MM.1S (cell line): Measurements from ENCODE around the gene EIPR1.

Experiments
- EZH2 ChIP-seq: fragments of 300-600 bp; sonication (generic); optimal IDR thresholded peaks from 2 replicates; pipeline ENCODE3; 2017; ENCODE audit warnings: low read depth, mild to moderate bottlenecking, antibody characterized with exemption, low read length, mixed read lengths
- EZH2phosphoT487 ChIP-seq: fragments of 300-600 bp; sonication (generic); IDR thresholded peaks from 2 replicates; pipeline ENCODE4 v1.6.1; 2018; ENCODE audit warnings: antibody characterized with exemption, low read length
- TF ChIP-seq, protein P1 (sequence below): fragments of 300-600 bp; sonication (generic); IDR thresholded peaks from 2 replicates; pipeline ENCODE4 v1.5.1; 2016; ENCODE audit warnings: antibody characterized with exemption, low read length, mixed read lengths

DNA sequence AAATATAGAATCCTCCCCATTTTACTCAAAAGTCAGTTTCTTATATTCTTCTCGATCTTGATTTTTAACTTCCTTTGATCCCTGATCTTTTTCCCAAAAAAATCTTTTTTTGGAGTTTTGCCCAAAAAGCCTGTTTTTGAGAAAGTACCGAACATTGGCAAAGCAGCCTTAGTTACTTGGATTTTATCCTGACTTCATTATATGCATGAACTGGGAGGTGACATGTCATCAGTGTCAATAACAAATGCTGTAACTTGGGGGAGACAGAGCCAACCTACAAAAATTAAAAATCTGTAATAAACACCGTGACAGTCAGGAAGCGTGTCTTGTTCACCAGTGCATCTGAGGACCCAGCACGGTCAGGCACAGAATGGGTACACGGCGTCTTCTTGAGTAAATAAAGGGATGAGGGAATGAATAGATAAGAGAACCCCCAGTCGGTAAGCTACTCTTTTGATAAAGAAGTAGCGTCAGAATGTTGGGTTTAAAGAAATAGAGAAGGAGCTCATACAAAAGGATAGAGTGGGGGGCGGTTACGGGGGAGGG is 26.8 kb upstream of the EIPR1 start:
- TF ChIP-seq, protein P1, sequence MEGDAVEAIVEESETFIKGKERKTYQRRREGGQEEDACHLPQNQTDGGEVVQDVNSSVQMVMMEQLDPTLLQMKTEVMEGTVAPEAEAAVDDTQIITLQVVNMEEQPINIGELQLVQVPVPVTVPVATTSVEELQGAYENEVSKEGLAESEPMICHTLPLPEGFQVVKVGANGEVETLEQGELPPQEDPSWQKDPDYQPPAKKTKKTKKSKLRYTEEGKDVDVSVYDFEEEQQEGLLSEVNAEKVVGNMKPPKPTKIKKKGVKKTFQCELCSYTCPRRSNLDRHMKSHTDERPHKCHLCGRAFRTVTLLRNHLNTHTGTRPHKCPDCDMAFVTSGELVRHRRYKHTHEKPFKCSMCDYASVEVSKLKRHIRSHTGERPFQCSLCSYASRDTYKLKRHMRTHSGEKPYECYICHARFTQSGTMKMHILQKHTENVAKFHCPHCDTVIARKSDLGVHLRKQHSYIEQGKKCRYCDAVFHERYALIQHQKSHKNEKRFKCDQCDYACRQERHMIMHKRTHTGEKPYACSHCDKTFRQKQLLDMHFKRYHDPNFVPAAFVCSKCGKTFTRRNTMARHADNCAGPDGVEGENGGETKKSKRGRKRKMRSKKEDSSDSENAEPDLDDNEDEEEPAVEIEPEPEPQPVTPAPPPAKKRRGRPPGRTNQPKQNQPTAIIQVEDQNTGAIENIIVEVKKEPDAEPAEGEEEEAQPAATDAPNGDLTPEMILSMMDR: no peak
- TF ChIP-seq EZH2: no peak
- no peak for TF ChIP-seq EZH2phosphoT487
